HG02938 (cell line): ENCODE data around the gene PLEKHA6.

ENCODE experiments used
- ATAC-seq: cut with Tn5 transposase; IDR thresholded peaks from one replicate; pipeline ENCODE4 v1.9.1; 2021; ENCODE audit warnings: mild to moderate bottlenecking, moderate library complexity; ENCODE audit not compliant: unreplicated experiment

PLEKHA6 gene

DNA sequence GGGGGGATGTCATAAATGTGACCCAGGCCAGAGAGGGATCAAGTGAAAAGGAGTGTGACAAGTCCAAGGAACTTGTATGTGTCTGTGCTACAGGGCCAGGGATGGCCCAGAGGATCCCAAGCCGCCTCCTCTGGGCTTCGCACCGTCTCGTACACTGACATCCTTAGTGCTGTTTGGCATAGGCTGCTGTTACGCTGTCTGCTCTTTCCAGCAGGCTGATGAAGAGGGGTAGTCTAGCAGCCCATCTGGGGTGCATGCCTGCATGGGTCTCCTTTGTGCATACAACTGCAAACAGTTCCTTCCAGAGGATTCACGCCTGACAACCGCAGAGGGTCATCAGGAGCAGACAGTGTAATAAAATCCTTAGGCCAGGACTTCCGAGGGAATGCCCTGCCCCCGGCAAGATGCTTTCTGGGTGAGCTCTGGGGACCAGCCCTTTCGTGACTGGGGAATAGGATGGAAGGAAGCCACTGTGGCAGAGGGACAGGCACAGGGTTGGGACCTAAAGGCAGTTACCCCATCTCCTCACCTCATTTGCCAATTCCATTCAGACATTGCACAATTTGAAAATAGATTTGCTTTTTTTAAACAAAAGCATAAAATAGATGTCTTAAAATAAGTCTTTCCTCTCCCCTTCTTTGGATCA is 139.6 kb downstream of the PLEKHA6 start:
- no peak for ATAC-seq

DNA sequence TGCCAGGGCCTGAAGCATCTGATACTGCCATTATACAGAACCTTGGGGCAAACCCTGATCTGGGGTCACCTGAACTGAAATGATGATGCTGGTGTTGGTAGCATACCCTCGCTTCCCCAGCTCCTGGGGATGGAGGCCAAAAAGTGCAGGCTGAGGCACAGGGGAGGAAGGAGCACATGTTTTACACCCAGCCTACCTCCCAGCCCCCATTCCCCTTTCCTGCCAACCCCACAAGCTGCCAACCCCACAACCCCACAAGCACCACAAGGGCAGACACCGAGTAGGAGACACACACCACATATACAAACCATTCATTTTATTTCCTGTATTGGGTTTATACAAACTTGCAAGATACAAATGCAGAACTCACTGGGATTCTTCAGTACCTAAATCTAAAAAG is 141.2 kb downstream of the PLEKHA6 start:
- ATAC-seq = no peak

DNA sequence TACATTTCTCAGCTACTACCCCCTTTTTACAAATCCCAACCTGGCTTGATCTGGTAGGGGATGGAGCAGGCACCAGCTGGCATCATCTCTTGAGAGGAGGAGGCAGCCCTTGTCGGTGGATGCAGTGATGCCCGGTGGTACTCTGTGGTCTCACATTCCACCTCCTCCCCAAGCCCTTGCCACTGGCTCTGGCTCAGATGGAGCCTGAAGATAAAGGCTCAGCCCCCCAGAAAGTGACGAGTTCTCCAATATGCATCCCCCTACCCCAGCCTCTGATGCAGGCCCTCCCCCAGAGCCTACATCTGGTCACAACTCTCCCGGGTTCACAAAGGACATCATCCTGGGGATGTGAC is 142.1 kb downstream of the PLEKHA6 start:
- ATAC-seq = no peak

DNA sequence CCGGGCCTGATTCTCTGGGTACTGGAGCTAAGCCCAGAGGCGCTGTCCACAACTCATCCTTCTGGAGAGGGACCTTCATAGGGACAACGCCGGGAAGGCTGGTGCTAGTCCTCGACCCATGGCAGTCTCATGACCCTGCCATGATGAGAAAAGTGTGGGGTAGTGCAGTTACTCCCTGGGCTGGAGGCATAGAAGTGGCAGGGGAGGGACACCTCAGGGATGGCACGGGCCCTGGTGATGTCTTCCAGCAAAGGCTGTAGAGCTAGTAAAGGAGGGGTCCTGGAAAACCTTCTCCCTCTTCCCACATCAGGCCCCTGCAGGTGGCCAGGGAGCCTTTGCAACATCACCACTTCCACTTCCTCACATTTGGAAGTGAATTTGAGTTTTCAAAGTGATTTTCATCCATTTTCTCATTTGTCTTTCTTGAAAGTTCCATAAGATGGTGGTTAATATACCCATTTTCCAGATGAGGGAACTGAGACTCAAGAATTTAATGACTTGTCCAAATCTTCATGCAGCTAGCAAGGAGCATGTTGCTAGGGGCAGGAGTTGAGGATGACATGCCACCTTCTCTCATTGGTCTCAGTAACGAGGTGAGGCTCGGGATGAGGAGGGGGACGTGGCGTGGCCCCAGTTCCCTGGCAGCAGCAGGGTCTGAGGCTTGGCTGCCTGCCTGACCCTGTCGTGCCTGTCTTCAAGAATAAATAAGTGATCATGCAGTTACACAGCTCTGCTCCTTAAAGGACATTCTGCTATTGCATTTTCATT is 142.7 kb downstream of the PLEKHA6 start:
- ATAC-seq = no peak

DNA sequence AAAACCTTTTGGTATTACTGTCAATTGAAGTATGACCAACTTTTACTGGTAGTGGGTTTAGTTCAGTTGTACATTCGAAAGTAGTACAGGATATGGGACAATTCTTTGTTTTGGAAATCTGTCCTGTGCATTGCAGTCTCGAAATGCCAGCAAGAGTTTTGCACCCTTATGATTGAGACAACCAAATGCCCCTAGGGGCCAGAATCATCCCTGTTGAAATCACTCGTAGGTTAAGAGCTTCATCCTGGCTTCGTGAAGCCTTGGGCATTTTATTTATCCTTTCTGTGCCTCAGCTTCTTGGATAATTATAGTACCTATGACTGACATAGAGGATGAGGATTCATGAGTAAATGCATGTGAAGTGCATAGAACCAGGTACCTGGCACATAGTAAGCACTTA is 143.5 kb downstream of the PLEKHA6 start:
- ATAC-seq = no peak

DNA sequence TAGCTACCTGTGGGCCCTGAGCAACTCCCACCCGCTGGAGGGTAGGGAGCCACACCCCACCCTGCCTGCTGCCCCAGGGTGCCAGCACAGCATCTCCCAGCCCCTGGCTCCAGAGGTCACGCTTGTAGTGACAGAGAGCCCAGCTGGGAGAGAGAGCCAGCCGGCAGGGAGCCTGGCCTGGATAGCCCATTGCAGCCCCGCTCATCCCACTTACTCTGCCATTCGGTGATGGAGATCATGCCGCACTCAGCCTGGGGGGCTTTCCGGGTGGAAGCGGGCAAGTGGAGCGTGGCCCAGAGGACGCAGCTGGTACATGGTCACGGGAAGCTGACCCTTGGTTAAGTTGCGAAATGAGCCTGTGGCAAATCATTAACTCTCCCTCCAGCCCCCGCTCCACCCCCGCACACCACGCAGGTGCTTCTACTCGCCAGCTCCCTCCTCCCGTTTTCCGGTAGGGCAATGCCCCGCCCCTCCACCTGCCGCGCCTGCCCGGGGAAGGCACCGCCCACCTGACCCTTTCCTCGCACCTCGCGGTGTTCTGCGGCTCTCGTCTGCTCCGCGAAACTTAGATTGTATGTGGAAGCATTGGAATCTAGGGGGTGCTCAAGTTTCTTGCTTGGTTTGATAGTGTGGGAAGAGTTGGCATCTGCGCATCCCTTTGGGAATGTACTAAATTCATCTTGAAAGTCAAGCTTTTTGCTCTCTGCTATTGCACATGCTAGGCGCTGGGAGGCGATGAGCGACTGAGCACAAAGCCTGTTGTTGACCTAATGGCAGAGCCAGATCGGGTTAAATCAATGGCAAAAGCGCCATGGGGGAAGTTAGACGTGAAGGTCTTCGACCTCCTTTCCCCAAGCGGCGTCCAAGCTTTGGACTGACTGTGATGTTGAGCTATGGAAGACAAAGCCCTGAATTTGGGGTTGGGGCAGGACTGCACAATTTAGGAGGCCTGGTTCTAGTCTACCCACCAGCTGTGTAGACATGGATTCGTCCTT is 145.8 kb downstream of the PLEKHA6 start, which contains the start of gene GOLT1A:
TSS of gene GOLT1A (minus strand) at position 321 of the 995 bp plus-strand sequence. CDS start at position 239, 82 bp downstream.
- peak; percentile 49 for ATAC-seq

DNA sequence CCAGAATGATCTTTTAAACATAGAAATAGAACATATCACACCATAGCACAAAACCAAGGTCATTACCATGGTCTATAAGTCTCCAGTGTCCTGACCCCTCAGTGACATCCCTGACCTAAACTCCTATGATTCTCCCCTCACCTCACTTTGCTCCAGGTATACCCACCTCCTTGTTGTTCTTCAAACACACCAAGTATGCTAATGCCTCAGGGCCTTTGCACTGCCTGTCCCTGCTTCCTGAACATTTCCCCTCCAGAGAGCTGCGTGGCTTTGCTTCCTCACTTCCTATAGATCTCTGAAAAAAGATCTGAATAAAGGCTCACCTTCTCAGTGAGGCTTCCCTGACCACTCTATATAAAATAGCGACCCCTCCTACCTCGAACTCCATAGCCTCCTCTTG is 147.0 kb downstream of the PLEKHA6 start:
- no peak for ATAC-seq

DNA sequence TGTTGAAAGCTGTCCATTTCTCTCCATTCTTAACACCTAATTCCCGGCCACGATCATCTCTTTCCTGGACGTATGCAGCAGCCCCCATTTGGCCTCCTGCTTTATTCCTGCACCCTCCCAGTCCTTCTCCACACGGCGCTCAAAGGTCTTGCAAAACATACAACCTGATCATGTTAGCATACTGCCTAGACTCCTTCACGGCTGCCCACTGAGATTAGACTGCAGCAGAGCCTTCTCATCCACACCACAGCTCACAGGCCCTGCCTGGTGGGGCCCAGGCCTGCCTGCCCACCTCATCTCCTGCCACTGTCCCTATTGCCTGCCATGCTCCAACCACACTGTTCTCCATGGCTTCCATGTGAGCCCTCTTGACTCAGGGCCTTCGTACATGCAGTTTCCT is 148.7 kb downstream of the PLEKHA6 start:
- ATAC-seq = no peak

DNA sequence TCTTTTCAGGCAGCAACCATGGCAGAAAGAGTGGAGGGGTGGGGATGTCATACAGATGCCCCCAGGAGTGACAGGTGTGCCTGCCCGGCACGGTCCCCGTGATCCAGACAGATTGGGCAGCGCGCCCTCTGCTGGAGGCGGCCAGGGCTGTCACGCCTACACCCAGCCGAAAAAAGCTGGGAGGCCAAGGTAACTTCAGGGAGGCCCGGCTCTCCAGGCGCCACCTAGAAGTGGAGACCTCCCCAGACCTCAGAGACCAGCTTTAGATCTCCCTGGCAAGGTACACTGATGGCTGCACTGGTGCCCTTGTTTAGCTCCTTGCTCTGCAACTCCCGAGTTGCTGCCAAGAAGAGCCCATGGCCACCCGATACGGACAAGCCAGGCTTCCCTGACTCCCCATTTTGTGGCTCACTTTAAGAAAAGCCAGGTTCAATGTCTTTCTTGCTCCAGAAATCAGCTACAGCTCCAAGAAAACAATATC is 152.6 kb downstream of the PLEKHA6 start:
- ATAC-seq = no peak

DNA sequence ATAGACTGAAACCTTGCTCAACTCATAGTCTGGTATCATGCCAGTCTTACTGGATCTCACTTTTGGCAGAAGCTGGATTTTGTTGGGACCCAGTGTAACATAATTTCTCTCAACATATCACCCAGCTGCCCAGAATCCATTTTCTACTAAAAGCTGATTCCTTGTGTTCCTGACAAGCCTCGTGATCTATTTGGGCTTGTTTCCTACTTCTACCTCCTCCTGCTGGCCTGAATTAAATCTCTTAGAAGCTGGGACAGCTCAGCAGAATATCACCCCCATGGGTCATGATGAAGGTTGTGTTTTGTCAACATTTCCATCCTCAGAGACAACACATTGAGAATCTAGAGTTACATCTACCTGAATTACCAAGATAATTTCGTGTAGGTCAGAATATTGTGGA is 153.6 kb downstream of the PLEKHA6 start:
- no peak for ATAC-seq

DNA sequence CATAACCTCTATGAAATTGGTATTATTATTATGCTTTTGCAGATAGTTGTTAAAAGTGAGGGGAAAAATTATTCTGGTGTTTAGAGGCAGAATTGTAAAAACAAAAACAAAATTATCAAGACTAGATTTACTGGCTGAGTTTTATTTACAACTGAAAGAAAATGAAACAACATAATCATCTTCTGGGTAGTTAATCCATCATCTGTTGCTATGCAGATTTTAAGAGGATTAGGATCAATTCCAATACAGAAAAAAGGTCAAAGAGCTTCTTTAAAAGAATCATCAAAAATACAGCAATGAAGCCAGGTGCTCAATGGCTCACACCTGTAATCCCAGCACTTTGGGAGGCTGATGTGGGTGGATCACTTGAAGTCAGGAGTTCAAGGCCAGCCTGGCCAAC is 154.2 kb downstream of the PLEKHA6 start:
- no peak for ATAC-seq

DNA sequence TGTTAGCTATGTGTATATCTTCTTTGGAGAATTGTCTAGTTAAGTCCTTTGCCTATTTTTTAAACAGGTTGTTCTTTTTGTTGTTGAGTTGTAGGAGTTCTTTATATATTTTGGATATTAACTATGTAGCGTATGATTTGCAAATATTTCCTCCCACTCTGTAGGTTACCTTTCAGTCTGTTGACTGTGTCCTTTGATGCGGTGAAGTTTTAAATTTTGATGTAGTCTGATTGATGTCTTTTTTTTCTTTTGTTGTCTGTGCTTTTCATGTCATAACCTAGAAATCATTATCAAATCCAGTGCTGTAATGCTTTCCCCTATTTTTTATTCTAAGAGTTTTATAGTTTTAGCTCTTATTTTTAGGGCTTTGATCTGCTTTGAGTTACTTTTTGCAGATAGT is 154.8 kb downstream of the PLEKHA6 start:
- ATAC-seq = no peak

DNA sequence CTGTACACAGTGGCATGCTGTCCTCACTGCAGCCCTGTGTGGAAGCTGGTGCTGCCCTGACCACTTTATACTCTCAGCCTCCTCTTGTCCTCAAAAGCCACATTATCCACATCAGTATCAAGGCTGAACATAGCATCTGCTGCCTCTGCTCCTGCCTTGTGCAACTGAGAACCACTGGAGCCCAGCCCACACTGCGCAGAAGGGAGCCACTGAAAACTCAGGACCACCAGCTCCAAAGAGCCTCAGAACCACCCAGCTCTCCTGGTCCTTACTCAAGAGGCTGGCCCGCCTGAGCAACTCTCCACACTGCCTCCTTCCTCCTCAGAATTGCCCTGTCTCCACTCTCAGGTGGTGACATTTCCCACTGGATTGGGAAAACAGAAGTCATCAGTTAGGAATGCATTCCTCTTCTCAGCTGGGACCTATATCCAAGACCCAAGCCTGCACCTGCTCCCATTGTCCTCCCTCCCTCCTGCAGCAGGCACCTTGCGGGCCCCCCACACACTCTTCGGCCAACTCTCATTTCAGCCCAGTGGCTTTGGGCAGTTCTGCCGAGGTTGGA is 156.4 kb downstream of the PLEKHA6 start:
- ATAC-seq = no peak

DNA sequence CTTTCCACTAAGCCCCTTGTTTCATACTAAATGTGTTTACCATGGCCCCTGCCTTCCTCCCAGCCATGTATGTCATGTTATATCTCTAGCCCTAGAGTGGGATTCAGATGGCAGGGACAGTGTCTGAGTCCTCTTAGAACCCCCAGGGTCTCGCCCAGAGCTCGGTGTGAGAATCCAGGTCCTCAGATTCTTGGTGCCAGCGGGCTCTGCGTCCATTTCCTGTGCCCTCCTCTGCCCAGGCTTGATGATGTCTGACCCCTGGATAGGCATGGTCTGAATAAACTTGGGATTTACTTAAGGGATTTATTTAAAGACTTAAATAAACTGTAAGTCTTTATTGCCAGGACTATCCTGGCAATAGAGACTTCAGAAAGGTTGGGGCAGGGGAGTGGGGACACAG is 157.2 kb downstream of the PLEKHA6 start:
- ATAC-seq = no peak

DNA sequence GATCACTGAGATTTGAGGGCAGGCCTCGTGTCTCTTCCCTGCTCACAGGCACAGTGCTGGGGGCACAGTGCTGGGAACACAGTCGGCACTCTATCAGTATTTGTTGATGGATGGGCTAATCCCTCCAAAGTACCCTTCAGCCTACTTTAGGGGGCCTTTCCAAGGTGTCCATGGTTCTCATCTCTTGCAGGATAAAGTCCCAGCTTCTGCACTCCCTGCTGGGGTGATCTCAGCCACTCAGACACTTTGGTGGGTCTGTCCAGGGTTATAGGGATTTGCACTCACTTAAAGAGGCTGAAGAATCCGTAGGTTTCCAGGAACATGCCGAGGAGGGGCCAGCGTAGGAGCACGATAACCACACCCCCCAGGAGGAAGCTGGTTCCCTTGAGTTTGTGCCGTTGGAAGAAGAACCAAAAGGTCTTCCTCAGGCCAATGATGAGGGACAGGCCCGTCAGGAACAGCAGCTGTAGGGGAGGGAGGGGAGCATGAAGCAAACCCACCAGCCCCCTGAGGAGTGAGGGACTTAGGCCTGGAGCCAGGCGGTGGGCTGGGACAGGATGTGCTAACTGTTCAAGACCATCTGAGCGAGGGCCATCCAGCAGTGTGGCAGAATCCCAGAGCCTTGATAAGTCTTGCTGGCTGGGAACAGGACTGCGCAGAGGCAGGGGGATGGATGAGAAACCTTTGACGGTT is 158.2 kb downstream of the PLEKHA6 start:
- no peak for ATAC-seq

DNA sequence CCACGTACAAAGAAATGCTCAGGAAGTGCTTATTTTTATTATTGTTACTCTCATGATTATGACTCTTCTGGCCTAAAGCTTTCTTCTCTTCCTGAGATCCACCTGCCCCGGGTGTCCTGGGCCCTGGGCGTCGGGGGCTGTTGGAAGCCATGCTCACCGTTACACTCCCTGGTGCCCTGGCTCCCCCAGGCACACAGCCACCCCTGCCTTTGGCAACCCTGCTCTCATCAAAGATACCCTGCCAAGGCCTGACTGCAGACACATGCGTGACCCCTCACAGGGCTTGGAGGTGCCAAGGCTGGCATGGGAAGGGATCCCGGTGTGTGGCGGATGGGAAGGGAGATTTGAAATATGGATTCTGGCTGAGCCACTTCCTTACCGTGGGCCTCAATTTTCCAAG is 160.2 kb downstream of the PLEKHA6 start:
- ATAC-seq = no peak

DNA sequence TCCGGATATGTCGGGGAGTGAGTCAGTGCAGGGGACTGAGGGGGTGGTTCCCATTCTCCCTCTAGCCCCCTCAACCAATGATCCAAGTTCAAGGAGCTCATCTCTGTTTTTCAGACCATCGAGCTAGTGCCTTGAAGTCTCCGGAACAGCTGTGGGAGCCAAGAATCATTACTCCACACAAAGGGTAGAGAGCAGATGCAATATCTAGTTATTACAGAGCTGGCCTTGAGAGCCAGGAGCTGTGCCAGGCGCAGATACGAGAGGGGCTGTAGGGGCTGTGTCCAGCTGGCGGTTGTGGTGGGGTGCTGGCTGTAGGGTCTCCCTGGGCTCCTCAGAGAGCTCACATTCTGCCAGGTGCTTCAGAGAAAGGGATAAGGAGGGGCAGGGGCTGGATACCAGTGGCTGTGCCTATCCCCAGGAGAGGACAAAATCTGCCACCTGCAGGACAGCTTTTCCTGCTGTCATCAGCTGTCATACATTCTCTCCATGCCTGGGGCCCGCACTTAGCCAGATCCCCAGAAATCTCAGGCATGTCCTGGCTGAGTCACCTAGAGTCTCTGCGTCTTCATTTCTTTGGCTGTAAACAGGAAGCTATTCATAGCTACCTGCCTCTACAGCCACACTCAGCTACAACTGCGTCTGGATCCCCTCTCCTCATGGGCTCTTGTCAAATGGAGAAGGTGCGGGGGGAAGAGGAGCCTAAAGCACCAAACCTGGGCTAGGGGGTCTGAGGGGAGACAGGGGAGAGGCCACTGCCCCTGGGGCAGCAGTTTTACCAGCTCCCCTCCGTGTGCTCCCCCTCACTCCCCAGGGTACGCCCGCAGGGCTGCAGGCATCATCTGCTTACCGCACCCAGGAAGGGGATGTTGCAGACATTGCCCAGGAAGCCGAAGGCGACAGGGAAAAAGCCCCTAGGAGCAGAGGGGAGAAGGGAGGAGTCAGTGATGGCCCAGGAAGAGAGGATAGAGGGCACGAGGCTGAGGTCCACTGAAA is 161.1 kb downstream of the PLEKHA6 start:
- no peak for ATAC-seq

DNA sequence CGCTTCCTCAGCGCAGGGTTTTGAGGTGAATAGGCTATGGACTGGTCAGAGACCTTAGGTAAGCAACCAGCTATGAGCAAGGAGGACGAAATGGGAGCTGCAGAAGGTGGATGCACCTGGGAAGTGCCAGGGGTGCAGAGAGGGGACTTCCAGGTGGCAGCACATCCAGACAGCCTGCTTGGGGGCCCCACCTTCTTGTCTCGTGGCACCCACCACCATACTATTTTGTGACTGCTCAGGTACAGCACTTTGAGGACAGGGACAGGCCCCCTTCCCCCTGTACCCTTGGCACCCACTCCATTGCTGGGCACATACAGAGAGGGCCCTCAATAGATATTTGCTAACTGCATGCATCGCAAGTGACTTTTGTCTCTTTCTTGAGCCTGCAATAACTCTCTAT is 162.7 kb downstream of the PLEKHA6 start:
- ATAC-seq = no peak
